NCI-H345 treated with DMSO at 0.1 percent for 48 hours (cell line): ENCODE results near the gene CARMIL1.

Experiments
- DNase-seq: peaks from one replicate; lab custom pipeline; 2025; ENCODE audit not compliant: unreplicated experiment; lab: John Stamatoyannopoulos, UW

Gene CARMIL1

GRCh38 chr6:25601800-25602673 is 322.9 kb downstream of the CARMIL1 start:
- DNase-seq: peak; percentile 83

GRCh38 chr6:25602674-25602982 is 323.5 kb downstream of the CARMIL1 start:
- no peak for DNase-seq

- DNase-seq: no peak
Observed at GRCh38 chr6:25603251-25603650, 324.1 kb downstream of the CARMIL1 start.

DNA sequence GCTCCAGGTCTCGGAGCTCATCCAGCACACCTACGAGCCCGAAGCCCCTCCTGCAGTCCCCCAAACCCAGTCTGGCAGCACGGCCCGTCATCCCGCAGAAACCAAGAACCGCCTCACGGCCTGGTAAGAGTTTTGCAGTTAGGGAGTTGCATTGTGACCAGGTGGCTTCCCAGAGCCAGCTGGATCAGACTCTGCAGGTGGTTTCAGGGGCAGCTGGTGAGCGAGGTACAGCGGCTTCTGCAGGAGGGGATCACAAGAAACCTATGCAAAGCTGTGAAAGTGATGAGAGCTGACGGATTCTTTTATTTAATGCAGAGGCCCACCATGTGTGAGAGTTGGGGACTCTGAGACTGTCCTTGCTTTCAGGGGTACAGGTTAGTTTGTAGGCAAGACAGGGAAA is 327.0 kb downstream of the CARMIL1 start:
- no peak for DNase-seq

GRCh38 chr6:25608558-25609174 is 329.5 kb downstream of the CARMIL1 start:
- no peak for DNase-seq

DNA sequence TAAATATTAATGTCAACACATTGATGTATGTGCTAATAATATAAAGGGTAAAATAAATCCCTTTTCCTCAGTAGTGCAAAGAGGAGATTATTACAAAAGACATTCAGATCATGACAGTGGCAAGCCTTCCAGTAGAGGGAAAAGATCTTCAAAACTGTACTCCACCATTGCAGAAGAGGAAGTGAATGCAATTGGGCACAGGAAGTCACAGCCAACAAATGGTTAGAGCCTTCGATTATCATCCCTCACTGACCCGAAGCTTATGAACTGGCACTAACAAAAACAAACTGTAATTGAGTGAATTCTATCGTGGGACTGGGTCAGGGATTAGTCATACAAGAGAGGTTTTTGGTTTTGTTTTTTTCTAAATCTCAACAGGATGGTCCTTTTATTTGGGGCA is 333.5 kb downstream of the CARMIL1 start:
- DNase-seq: no peak

DNA sequence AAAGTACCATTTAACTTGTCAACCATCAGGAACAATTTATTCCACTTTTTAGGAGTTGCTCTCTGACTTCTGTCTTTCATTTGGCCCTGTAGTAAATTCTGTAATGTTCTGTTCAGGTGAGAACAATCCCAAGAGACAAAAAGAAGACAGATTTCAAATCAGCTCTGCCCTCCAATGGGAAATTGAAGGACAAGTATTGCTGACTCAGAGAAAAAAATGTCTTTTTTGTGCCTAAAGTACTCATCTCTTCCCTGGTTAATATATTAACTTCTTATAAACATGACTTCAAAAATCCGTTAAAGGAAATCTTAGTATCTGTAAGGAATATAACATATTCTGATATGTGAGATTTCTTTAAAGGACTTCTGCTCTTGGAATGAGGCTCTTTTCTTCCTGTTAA is 334.2 kb downstream of the CARMIL1 start:
- DNase-seq: no peak

DNA sequence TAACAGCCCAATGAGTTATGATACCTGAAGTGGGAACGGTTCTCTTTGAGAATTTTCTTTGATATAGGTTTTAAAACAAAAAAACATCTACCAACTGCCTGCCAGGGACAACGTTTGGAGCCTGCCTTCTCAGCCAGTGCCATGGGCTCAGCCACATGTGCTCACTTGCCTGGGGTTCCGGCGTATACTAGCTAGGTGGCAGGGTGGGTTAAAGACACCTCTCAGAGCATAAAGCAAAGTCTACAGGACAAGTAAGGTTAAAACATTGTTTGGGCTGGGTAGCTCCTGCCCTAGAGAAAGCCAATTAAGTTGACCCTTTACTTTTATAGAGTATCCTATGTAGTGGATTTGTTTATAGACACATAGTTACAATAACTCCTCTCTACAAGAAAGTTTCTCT is 334.9 kb downstream of the CARMIL1 start:
- DNase-seq: no peak

- no peak for DNase-seq
Observed at GRCh38 chr6:25615471-25615870, 336.3 kb downstream of the CARMIL1 start.

DNA sequence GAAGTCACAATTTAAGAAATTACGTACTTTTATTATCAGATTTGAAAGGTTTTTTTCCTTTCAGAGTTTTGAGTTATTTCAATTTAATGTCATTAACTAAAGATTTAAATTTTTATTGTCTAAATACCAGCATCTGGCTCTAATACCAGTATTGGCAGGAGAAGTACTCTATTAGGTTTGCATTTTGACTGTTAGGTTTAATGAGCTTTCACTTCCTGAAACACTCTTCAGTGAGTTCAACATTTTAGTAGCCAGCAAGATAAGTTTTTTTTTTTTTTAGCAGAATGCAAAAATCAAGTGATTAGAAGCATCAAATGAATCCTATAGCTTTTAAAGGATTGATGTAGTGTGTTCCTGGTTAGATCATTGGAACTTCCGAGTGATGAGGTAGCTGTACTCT is 338.8 kb downstream of the CARMIL1 start:
- no peak for DNase-seq

GRCh38 chr6:25619217-25619616 is 340.0 kb downstream of the CARMIL1 start:
- DNase-seq: no peak

DNA sequence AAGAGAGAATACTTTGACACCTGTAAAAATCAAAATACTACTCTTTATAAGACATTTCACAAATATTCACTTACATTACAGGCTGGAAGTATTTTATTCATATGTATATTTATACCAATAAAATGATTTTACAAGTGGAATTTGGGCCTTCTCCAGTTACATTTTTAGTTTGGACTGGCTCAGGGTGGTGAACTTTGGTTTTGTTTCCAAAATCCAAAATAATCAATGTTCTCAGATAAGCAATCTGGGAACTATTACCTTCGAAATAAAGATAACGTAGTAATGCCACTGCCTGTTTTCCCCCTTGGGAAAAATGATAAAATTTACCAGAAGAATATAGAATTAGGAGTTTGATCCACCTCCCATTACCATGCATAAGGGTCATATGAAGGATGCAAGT is 341.2 kb downstream of the CARMIL1 start:
- no peak for DNase-seq

GRCh38 chr6:25623065-25623464 is 343.9 kb downstream of the CARMIL1 start:
- no peak for DNase-seq

GRCh38 chr6:25623879-25624278 is 344.7 kb downstream of the CARMIL1 start:
- peak; percentile 61 for DNase-seq

- DNase-seq: no peak
Observed at GRCh38 chr6:25627001-25627400, 347.8 kb downstream of the CARMIL1 start.

DNA sequence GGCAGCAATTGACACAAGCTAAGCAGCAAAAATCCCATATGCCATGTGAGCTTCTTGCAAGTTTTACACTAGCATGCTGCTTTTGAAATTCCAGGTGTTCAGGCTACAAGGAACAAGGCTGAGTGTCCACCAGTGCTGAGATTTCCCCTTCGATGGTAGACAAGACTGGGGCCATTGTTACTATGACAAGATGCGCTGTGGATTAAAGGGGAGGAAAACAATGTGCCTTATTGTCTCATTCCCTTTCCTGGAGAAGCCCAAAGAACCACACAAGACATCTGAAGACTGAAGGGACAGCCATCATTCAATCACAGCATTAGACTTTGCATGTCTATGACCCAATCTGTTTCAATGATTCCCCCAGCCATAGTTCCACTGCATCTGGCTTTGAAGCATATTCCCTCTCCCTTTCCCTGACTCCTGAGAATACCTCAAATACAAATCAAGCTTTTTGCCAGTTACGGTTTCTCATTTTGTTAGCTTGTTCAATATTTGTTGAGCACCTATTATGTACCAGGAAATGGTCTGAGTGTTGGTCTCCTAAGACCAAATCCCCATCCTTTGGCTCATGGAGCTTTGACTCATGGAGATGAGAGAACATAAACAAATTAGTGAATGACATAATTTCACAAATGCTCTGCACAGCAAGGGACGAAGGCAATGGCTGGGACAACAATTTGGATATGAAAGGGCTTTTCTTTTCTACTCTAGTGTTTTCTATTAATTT is 349.5 kb downstream of the CARMIL1 start:
- DNase-seq: peak; percentile 93

GRCh38 chr6:25629198-25629576 is 350.0 kb downstream of the CARMIL1 start:
- DNase-seq: no peak

- DNase-seq: no peak
Observed at GRCh38 chr6:25630508-25631278, 351.5 kb downstream of the CARMIL1 start.

DNA sequence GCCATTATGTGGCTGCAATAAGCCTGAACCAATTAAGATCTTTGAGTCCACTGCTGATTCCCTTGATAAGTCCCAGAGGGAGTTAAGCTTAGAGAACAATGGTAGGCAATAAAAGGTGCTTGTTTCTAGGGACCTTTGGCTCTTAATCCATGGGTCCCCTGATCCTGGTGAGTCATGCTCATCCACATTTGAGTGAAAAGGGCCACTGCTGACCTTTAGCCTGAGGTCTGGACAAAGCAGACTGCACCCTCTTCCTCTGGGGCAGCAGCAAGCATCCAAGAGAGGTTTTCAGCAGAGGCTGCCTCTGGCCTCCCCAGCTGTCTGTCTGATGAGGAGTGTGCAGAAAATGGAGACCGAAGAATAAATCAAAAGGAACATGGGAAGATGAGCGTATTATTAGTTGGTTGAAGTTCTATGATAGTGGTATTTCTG is 356.7 kb downstream of the CARMIL1 start:
- no peak for DNase-seq

- no peak for DNase-seq
Observed at GRCh38 chr6:25637211-25637610, 358.0 kb downstream of the CARMIL1 start.

DNA sequence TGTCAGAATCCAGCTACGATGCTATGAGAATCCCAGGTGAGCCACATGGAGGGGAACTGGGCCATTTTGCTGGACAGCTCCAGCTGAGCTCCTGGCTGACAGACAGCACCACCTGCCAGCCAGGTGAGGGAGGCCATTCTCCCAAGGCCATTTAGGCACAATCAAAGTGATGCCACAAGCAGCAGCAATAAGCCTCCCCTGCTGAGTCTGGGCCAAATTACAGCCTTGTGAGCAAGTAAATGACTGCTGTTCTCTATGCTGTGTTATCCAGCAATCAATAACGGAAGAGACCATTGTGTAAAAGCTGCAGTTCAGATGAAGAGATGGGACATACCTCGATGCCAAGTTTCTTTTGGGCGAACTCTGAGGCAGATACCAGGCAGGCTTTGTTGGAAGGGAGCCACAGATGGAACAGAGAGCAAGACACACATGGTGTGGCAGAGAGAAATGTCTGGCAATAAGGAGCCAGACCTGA is 358.8 kb downstream of the CARMIL1 start:
- DNase-seq: peak; percentile 96
